OCI-LY3 (cell line): ENCODE data around the gene FAM131A.

Source experiments
- H2AFZ ChIP-seq: fragments of 200-600, 300-600 bp; shearing (Covaris generic); 2 replicates; pipeline ENCODE4 v1.6.0; 2014; ENCODE audit warnings: antibody characterized with exemption, low read depth, low read length
- H3K27ac ChIP-seq: fragments of 200-600, 300-600 bp; sonication (generic); 2 replicates; pipeline ENCODE4 v1.5.1; 2014; ENCODE audit warnings: mild to moderate bottlenecking, low read length, moderate library complexity, mixed read lengths
- H3K27me3 ChIP-seq: fragments of 200-600, 300-600 bp; sonication (generic); 2 replicates; pipeline ENCODE4 v1.6.1; 2014; ENCODE audit warnings: low read depth, low read length, mixed read lengths
- H3K36me3 ChIP-seq: fragments of 200-600, 300-600 bp; sonication (generic); replicated peaks from 2 replicates; pipeline ENCODE3; 2014; ENCODE audit warnings: low read depth, low read length, mixed read lengths
- H3K4me1 ChIP-seq: fragments of 300-600, 200-600 bp; sonication (generic); 2 replicates; pipeline ENCODE4 v1.6.1; 2014; ENCODE audit warnings: low read length, mixed read lengths
- H3K4me2 ChIP-seq: fragments of 200-600, 300-600 bp; sonication (generic); 2 replicates; pipeline ENCODE4 v1.6.1; 2014; ENCODE audit warnings: low read length, mixed read lengths
- H3K4me3 ChIP-seq: fragments of 300-600, 200-600 bp; sonication (generic); 2 replicates; pipeline ENCODE4 v1.5.1; 2014; ENCODE audit warnings: antibody characterized with exemption, mild to moderate bottlenecking, low read length, moderate library complexity
- H3K79me2 ChIP-seq: fragments of 300-600, 200-600 bp; shearing (Covaris generic); 2 replicates; pipeline ENCODE4 v1.6.1; 2014; ENCODE audit warnings: mild to moderate bottlenecking, low read length, mixed read lengths
- H3K9ac ChIP-seq: fragments of 300-600, 200-600 bp; shearing (Covaris generic); 2 replicates; pipeline ENCODE4 v1.6.0; 2014; ENCODE audit warnings: mild to moderate bottlenecking, low read length, moderate library complexity
- H3K9me3 ChIP-seq: fragments of 200-600, 300-600 bp; shearing (Covaris generic); 2 replicates; pipeline ENCODE4 v1.6.1; 2014; ENCODE audit warnings: low read length, mixed read lengths; ENCODE audit not compliant: insufficient read depth
- H4K20me1 ChIP-seq: fragments of 200-600, 300-600 bp; sonication (generic); 2 replicates; pipeline ENCODE4 v1.6.1; 2016; ENCODE audit warnings: low read length, mixed read lengths; ENCODE audit not compliant: insufficient read depth
- CTCF ChIP-seq: fragments of 200-600, 300-600 bp; sonication (generic); IDR thresholded peaks from 2 replicates; pipeline ENCODE4 v1.5.1; 2014; ENCODE audit warnings: antibody characterized with exemption, low read length, low read depth
- EZH2phosphoT487 ChIP-seq: fragments of 200-600 bp; shearing (Covaris generic); IDR thresholded peaks from 2 replicates; pipeline ENCODE4 v1.6.1; 2018; ENCODE audit warnings: antibody characterized with exemption, mixed run types, low read depth

FAM131A gene

DNA sequence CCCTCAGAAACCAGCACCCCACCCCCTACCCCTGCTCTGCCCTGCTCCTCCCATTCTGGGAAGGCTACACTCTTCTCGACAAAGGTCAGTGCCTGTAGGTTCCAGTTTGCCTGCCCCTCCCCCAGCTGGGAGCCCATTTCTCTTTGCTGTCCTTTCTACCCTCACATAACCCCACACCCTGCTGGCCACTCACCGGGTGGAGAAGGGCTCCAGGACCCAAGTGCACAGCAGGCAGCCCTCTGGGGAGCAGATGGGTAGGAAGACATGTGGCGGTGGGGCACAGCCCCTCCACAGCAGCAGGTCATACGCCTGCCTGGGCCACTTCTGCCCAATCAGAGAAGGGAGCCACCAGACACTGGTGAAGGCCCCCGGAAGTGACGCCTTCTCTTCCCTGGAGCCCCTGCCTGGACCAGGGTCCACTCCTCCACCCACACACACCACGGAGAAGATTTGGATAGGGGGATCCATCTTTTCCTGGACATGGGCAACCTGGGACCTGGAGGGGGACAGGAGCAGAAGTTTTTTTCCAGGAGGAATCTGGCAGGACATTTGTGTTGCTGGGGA, 40.6 kb downstream of the FAM131A start, which contains the start of gene THPO:
Gene THPO, minus strand, starts transcription at position 326 of the 564 bp plus-strand sequence. CDS start 1,948 bp downstream, outside the sequence.
- H3K27me3 ChIP-seq = peaks cover 3% of the 10 kb centered on the region; the same call in 1 of the 2 replicates
- no peaks in the 10 kb centered on the region for H3K9me3 ChIP-seq
- peak within 1 kb of the TSS; percentile 28 for H3K4me2 ChIP-seq
- no peaks in the 10 kb centered on the region for H3K79me2 ChIP-seq
- H3K36me3 ChIP-seq = no peaks in the 10 kb centered on the region
- H3K4me3 ChIP-seq = peak within 1 kb of the TSS; percentile 53
- H3K9ac ChIP-seq = peak within 1 kb of the TSS; percentile 20; the same call in 1 of the 2 replicates
- H4K20me1 ChIP-seq = no peaks in the 10 kb centered on the region
- no peak within 1 kb of the TSS for H3K27ac ChIP-seq
- no peak for TF ChIP-seq CTCF
- no peak for TF ChIP-seq EZH2phosphoT487
- peak within 1 kb of the TSS; percentile 59; the same call in 1 of the 2 replicates for H2AFZ ChIP-seq
- no peaks in the 10 kb centered on the region for H3K4me1 ChIP-seq

DNA sequence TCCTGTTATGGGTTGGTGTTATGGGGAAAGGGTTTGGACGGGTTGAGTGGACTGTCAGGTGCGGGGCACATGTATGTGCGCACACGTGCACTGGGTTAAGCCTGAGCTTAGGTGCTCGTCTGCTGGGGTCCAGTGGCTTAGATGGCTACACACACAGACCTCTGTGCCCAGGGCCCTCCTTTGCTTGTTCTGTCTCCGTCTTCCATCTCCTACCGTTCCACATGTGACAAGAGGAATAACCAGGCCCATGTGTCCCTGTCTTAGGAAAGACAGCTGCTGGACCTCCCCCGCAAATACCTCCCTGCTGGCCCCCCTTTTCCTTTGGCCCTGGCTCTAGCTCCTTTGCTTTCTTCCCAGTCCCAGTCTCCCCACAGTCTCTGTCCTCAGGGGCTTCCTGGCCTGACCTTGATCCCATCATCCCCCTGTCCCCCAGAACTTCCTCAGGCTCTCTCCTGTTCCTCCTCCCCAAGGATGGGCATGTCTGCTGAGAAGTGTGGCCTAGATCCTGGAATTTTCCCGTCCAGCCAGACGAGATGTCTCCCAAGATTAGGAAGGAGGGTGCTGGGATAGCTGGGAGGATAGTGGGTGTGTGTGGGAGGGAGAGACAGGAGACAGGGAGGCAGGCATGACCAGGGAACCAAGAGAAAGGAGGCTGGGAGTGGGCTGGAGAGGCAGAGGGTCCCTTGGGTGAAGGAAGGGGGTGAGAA, 41.4 kb downstream of the FAM131A start:
- Histone ChIP-seq H3K27me3 (peaks cover 3% of the 10 kb centered on the region; the same call in 1 of the 2 replicates), H3K4me2 (0 out of 2 replicates have a peak overlapping the region, but pooled peaks have one; percentile 28), H3K27ac (no peak overlapping the region), H3K4me3 (no peak overlapping the region), H2AFZ (no peak overlapping the region), H3K4me1 (no peaks in the 10 kb centered on the region), H3K79me2 (no peaks in the 10 kb centered on the region), H3K36me3 (no peaks in the 10 kb centered on the region), H3K9me3 (no peaks in the 10 kb centered on the region), H3K9ac (no peak overlapping the region), H4K20me1 (no peaks in the 10 kb centered on the region)
- TF ChIP-seq EZH2phosphoT487 = no peak
- no peak for TF ChIP-seq CTCF

DNA sequence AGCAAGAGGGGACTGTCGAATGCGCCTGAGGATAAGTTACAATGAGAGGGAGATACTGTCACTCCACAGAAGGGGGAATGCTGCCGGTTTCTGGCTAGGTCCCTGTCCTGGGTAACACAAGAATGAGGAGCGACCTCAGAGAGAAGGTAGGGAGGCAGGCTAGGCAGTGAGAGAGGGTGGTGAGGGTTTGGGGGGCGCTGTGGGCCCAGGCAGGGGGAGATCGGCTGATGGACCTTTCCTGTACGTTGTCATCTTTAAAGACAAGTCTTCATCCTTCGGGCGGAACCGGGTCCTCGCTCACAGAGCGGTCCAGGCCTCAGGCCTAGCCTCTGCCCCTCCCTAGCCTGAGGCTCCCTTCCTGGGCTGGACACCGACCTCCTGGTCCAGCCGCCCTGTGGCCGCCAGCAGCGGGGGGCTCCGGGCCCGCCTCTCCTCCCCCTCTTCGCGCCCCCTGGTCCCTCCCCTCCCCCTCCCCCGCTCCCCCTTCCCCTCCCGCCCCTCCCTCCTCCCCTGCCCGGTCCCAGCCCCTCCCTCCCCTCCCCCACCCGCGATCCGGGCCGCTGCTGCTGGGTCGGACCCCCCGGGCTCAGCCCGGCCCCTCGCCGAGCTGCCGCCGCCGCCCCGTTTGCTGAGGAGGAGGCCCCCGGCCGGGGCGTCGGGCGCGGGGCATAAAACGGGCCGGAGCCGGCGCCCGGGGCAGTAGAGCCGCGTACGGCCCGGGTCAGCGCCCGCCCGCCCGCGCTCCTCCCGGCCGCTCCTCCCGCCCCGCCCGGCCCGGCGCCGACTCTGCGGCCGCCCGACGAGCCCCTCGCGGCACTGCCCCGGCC, 42.2 kb downstream of the FAM131A start, which contains the start of gene CHRD:
Gene CHRD, plus strand, starts transcription at position 697 of the 827 bp plus-strand sequence. CDS start 265 bp downstream, outside the sequence.
- H3K27me3 ChIP-seq = peaks cover 3% of the 10 kb centered on the region; the same call in 1 of the 2 replicates
- no peak within 1 kb of the TSS for H3K9ac ChIP-seq
- no peak within 1 kb of the TSS for H3K4me3 ChIP-seq
- H2AFZ ChIP-seq = no peak within 1 kb of the TSS
- no peaks in the 10 kb centered on the region for H3K79me2 ChIP-seq
- TF ChIP-seq EZH2phosphoT487 (no peak), CTCF (no peak)
- H3K4me1 ChIP-seq = no peaks in the 10 kb centered on the region
- H3K27ac ChIP-seq = no peak within 1 kb of the TSS
- no peak within 1 kb of the TSS for H3K4me2 ChIP-seq
- H4K20me1 ChIP-seq = no peaks in the 10 kb centered on the region
- no peaks in the 10 kb centered on the region for H3K9me3 ChIP-seq
- H3K36me3 ChIP-seq = no peaks in the 10 kb centered on the region
